GM21786 (cell line): ENCODE results near the gene ALDH1A2.
"Not testable (repeated sequence)": the region's sequence is repeated elsewhere in the genome, so short reads cannot be mapped to it uniquely, and the experiment has no call there.

ENCODE experiments used
- ATAC-seq: cut with Tn5 transposase; IDR thresholded peaks from one replicate; pipeline ENCODE4 v1.9.1; 2021; ENCODE audit not compliant: unreplicated experiment

The ALDH1A2 gene

DNA sequence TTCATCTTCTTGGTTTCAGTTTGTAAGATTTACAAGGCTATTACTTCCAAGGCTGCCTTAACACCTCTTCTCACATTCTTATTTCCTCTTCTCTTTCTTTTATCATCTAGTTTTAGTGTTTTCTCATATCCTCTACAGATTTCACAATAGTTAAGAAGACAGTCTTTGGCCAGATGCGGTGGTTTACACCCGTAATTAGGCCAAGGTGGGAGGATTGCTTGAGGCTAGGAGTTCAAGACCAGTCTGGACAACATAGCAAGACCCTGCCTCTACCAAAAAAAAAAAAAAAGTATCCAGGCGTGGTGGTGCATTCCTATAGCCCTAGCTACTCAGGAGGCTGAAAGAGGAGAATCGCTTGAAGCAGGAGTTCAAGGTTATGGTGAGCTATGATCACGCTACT, 3.5 kb upstream of the ALDH1A2 start:
- no peak for ATAC-seq

DNA sequence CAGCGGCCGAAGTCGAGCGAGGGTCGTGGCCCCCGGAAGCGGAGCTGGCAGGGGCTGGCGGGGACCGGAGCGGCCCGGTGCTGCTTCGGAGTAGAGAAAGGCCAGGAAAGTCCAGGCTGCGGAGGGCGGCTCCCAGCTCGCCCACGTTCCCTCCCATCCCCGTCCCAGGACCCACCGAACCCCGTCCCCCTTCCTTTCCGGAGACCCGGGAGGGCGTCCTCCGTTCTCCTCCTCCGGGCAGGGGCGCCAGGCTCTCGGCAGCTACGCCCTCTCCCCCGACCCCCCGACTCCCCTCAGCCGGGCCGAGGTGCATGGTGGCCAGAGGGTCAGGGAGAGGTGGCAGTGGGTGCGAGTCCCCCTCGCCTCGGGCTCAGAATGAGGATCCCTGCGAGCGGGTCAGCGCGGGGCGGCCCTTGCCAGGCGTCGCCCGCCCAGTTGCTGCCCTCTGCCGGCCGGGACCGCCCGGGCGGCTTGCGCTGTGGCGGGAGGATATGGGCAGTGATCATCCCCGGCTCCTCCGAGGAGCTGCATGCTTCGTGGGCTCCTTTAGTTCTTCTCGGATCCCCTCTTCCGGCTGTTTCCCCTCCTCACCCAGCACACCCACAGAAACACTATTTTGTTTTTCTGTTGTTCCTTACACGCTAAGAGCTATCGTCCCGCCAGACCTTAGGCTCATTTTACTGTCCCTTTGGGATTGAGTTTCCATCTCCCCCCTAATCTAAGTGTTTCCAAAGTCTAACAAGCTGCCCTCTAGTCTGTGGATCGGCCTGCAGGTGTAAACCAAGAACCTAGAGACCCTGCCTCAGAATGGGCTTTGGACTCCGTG, 744 bp upstream of the ALDH1A2 start:
- ATAC-seq = no peak

- ATAC-seq = no peak
These were observed 499 bp downstream of the ALDH1A2 start for GRCh38 chr15:58064980-58065444.

DNA sequence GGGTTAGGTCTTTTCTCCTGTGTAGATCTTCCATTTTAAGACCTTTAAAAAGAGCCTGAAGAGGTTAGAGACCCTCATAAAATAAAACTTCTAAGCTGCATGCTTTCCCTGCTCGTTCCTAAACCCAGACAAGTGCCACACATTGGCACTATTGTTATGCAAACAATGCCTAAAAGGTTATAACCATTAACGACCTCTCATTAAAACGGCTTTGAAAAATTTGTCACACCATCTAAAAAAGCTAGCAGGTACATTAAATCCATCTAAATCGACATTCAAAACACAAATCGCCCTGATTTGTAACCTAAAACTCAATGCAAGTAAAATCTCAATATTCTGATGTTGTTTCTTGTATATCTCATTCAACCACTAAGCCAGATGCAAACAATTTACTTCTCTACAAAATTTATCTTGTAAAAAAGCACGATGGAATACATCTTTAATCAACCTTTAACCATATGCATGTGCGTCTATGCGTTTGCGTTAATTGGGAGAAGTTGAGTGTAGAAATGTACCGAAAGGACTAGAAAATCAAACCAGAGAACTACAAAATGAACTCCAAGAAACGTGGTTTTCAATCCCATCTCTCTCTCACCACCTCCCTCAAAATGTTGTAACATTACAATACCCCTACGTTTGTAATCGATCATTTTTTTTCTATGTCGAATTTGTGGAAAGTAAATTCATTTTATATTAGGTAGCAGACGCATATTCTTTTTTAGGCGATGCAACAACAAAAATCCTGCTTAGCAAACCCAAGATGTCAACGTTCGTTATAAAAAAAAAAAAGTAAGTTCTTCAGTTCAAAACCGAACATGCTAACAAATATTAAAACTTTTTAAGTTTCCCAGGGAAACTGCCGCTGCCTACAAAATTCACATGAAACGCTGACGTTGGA, 1.2 kb downstream of the ALDH1A2 start:
- ATAC-seq = no peak

- ATAC-seq = no peak
These were observed 1.9 kb downstream of the ALDH1A2 start for GRCh38 chr15:58063614-58064013.

DNA sequence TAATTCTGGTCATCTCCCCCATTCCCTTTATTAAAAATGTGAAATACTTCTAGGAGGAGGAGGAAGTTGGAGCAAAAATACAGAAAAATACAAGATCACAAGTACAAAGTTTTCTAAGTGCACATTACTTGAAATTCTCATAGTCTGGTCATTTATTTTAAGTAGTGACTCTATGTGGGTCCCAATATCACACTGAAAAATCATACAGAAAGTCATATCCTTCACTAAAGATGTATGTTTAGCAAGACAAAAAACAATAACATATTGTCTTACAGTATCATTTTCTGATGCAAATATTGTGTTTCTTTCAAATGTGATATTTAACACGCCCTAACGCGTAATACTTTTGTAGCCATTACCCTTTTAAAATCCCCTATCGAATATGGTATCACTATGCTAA, 2.5 kb downstream of the ALDH1A2 start:
- no peak for ATAC-seq

DNA sequence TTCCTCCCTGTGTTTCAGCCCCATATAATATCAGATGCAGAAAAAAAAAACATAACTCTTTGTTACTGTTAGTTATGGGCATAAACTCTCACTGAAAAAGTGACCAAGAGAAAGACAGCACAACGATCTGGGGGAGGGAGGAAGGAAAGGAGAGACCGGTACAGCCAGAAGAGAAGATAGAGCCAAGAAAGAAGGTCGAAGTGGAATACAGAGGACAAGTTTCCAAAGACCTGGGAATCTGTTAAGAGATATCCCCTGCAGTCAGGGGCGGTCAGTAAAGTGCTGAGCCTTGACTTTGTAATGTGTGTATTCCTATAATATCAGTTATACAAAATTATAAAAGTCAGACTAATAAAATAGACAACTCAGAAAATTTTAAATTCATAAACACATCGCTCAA, 3.3 kb downstream of the ALDH1A2 start:
- ATAC-seq = no peak

DNA sequence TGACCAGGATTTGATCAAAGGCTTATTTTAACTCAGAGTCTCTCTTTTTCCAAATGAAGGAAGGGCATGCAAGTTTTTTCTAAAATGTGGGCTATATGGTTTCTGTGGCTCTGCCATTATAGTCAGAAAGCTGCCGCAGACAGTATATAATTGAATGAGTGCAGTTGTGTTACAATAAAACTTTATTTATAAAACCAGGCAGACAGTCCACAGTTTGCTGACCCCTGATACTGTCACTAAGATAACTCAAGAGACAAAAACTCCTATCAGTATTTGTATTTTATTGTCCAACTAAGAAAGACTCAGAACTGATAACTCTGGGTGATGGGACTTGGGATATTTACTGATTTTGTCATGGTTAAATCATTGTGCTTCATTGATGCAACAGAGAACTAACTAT, 4.9 kb downstream of the ALDH1A2 start:
- no peak for ATAC-seq

DNA sequence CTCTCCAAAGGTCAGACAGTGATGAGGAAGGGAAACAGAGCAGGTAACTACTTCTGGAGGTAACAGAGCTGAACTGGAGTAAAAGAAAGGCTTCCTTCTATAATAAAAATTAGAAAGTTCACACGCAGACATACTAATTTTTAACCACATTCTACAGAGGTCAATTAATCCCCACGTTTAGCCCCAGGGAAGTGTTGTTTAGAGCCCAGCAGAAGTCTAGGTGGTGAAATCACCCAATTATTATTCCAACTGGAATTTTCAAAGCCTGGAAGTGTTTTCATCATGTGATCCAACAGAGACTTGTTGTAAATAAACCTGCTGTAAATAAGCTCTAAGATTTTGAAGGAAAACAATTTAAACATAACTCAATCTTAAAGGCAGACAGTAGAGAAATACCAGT, 6.8 kb downstream of the ALDH1A2 start:
- no peak for ATAC-seq

- ATAC-seq = no peak
These were observed 7.4 kb downstream of the ALDH1A2 start for GRCh38 chr15:58058073-58058472.

DNA sequence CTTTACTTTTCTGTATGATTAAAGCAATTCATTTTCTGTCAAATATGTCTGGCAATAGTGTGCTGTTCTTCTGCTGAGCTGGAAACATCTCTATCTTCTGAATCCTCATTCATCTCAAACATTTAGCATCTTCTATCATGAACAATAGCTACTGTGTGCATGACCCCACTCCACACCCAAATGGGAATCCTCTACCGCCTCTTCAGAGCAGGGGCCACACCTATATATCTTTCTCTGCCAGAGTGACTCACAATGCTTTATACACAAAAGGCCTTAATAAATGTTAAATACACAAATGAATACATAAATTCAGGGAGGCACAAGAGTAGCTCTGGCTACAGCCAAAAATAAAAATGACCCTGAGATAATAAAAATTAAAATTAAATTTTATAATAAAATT, 8.0 kb downstream of the ALDH1A2 start:
- no peak for ATAC-seq

DNA sequence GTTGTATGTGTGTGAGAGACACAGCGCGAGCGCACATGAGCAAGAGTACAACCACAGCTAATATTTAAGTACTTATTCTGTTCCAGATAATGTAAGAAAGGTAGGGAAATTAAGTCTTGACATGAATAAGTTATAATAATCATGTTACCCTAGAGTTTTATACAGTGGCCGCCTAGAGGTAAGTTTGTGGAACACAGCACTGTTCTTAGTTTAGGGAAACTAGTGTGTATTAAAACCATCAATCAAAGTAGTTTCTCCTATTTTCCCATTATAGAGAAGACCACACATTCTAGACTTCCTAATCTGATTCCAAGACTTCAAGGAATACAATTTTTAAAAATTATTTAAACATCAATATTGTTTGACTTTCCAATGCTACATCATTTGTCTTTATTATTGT, 9.5 kb downstream of the ALDH1A2 start:
- no peak for ATAC-seq

DNA sequence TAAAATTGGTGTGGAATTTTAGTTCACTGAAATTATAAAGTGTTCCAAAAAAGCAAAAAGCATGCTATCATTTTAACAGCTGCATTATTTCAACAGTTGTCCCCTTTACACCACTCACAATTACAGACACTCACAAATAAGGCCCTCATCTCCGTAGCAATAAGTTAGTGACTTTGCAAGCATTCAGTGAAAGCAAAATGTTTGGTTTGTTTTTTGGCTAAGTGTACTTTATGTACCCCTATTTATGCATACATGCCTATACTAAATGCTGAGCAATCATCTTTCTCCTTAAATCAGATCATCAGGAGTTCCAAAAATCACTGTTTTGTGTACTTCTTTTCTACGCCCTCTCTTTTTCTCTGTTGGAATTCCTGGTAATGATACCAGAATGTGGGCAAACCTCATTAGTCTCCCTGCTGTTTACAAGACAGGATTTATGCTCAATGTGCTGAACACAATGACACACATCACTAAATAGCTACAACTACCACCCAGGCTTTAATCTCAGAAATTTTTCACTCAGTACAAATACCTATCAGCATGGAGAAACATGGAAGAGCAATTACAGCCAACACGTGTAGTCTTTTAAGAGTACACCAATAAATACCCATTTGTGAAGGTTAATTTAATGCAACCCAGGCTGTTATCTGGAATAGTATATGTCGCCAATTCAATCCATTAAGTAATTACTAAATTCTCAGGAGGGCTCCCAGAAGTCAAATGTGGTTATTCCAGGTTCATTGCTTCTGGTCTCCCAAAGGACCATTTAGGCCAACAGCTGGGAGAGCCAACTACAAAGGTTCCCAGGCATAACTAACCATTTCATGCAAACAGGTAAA, 12.0 kb downstream of the ALDH1A2 start:
- ATAC-seq = no peak

GRCh38 chr15:58052334-58052733, 13.2 kb downstream of the ALDH1A2 start:
- no peak for ATAC-seq

- ATAC-seq = no peak
These were observed 15.8 kb downstream of the ALDH1A2 start for GRCh38 chr15:58049520-58050227.

GRCh38 chr15:58048261-58048660, 17.2 kb downstream of the ALDH1A2 start:
- ATAC-seq = no peak

DNA sequence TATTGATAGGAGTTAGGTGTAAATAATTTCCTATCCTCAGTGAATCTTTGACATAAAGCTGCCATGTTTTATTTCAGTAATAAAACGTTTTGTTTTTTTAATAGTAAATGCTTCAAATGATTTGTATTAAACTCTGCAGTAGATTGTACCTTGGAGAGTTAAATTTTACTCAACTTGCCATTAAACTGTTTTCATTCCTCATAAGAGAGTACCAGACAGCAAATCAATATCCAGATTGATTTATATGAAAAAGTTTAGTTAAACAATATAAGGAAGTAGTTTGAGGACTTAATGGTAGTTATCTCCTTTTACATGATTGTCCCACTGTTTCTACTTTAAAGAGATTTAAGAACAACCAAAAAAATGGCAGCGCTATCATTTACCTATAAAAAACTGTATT, 18.4 kb downstream of the ALDH1A2 start:
- ATAC-seq = no peak

DNA sequence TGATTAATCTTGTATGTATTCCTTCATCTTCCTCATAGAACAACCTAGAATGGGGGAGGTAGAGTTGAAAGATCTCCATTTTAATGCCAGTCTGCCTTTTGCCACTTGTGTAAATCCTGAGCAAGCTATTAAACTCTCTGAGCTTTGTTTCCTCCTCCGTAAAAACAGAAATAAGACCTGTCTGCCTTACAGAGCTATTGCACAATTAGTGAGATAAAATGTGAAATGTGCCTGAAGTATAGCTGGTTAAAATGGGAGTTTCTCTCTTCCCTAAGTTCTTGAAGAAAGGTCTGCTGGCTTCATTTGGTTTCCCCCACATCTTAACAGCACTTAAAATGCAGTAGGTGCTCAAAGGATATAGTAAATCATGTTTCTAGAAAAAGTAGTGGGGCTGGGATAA, 19.0 kb downstream of the ALDH1A2 start:
- no peak for ATAC-seq

DNA sequence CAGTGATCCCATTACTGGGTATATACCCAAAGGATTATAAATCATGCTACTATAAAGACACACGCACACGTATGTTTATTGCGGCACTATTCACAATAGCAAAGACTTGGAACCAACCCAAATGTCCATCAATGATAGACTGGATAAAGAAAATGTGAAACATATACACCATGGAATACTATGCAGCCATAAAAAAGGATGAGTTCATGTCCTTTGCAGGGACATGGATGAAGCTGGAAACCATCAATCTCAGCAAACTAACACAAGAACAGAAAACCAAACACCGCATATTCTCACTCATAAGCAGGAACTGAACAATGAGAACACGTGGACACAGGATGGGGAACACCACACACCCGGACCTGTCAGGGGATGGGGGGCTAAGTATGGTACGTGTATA, 20.1 kb downstream of the ALDH1A2 start:
- ATAC-seq = not testable (repeated sequence)

- no peak for ATAC-seq
These were observed 21.0 kb downstream of the ALDH1A2 start for GRCh38 chr15:58044551-58044950.
